GM18868 (cell line): ENCODE measurements around the gene TRABD2B.

ENCODE experiments used
- ATAC-seq: cut with Tn5 transposase; IDR thresholded peaks from one replicate; pipeline ENCODE4 v1.9.1; 2021; ENCODE audit warnings: mild to moderate bottlenecking, moderate library complexity; ENCODE audit not compliant: unreplicated experiment

The TRABD2B gene

GRCh38 chr1:47837056-47837830, 159.9 kb downstream of the TRABD2B start:
- ATAC-seq: no peak

GRCh38 chr1:47835409-47835808, 161.8 kb downstream of the TRABD2B start:
- ATAC-seq: no peak

DNA sequence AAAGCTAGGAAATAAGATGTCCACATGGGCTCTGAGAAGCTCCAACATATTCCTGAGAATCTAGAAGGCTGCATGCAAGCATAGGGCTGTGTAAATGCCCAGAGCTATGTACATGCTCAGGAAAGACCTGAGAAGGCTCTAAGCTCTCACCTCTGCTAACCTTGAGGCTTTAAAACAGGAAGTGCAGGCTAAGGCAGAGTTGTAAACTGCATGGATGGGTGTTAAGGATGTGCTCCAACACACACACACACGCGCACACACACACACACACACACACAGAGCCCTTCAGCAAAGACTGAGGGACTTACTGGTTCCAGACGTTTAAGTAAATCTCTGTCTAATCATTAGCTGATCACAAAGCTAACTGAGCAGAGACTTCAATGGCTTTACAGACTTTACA, 162.9 kb downstream of the TRABD2B start:
- no peak for ATAC-seq

DNA sequence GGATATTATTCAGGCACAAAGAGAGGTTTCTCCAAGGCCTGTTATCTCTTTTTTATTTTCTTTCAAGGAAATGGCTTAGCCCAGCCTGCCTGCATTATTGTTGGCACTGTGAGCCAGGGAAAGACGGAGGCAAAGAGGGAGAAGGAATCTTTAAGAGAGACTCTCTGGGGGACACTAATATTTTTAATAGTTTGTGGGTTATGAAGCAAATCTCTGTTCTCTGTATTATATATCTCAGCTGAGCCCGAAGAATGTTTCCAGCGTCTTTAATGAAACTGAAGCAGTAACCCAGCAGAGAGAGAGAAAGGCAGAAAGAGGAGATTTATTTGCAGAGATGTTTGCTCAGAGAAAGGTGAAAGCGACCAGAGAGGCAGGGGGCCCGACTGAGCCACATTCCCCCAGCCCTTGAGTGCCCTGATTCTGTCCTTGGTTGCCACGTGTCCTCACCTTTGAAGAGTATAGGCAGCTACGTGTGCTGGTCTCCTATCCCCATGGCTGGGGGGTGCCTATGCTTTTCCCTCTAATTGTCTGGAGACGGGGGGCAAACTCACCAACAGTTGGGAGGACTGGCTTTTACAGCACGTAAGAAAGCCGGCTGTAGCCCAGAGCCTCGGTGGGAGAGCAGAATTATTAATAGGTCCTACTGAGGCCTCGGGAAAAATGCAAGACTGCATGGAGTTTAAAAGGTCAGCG, 166.4 kb downstream of the TRABD2B start:
- no peak for ATAC-seq

DNA sequence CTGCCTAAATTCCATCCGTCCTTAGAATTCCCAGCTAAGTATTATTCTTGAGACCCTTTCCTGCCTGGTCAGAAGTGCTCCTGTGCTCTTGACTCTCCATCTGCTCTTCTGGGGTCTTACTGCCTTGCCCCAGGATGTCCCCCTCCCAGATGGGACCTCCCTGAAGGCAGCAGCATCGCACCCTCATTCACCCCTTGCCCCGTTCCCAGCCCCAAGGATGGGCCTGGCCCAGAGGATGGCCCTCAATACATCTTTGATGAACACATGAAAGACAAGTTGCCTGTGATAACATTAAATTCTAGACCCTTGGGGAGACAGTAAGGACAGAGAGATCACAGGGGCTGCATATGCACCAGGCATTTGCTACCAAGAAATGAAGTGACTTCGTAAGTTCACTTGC, 167.2 kb downstream of the TRABD2B start:
- no peak for ATAC-seq

GRCh38 chr1:47828978-47829377, 168.2 kb downstream of the TRABD2B start:
- ATAC-seq: no peak

GRCh38 chr1:47827109-47827508, 170.1 kb downstream of the TRABD2B start:
- no peak for ATAC-seq

DNA sequence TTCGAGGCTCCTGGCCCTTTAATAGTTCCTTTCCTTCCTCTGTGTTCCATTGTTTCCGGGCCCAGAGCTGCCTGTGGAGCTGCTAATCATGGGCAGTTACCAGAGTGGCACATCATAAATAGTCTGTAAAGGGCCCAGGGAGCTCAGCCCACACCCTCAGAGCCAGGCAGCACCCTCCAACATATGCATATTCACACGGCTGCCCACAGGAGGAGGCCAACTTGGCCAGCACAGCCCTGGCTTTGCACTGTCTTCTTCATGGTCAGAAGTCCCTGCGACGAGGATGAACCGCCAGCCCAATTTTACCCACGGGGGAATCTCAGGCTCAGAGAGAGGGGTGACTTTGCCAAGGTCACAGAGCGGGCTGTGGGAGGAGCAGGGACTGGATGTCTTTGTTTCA, 172.5 kb downstream of the TRABD2B start:
- no peak for ATAC-seq

DNA sequence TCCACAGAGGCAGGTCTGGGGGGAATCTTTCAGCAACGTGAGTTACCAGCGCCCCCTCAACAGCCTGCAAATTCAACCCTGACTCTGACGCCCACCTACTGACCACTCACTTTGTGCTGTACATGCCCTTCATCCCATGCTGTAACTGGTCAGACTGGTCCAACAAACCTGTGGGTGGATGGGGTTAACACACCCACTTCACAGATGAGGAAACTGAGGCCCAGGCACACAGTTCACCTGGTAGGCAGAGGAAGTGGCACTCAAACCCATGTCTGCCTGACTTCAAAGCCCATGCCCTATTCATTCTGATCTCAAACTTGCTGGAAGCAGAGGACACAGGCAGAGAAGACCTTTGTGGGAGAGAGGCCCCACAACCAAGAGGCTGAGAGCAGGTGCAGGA, 172.9 kb downstream of the TRABD2B start:
- no peak for ATAC-seq

DNA sequence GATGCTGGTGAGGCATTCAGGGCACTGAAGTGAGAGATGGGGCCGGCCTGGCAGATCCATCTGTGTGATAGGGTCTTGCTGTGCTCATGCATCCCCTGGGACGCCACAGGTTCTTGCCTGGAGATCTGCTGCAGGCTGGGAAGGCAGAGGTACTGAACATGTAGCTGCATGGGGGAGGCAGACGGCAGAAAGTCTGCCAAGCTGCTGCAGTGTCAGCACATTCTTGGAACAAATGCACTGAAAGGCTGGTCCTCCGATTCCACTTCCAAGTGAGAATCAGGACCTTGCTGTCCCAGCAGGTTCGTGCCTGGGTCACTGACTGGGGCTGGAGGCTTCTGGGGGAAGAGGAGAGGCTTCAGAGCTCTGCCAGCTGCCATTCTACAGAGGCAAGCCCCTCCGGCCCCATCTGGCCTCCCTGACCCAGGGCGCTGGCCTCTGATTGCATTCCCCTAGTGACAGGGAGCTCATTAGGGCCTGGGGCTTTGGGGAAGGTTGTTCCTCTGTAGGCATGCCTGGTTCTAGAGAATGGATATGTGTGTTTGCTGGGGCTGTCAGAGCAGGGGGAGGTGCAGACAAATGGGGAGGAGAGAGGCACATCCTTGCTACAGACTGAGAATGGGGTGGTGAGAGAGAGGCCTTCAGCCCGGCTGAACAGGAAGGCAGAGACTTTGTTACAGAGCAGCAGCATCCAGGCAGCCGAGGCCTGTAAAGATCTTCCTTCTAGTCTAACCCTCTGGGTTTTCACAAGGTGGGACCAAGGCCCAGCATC, 174.0 kb downstream of the TRABD2B start:
- ATAC-seq: no peak

- ATAC-seq: no peak
Observed at GRCh38 chr1:47821760-47822159, 175.4 kb downstream of the TRABD2B start.

DNA sequence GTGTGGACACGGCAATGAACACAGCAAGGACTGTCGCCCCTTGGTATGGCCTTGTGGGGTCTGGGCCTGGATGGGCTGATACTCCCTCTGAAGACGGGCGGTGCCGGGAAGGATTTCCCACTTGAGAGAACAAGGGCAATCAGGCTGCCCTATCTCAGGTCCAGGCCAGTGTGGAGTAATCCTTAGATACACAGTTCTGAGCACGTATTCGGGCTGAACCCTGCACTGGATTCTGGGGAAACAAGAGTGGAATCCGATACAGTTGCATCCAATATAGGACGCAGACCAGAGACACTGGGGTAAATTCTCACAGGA, 177.7 kb downstream of the TRABD2B start:
- ATAC-seq: no peak

GRCh38 chr1:47818682-47819573, 178.3 kb downstream of the TRABD2B start:
- ATAC-seq: no peak

DNA sequence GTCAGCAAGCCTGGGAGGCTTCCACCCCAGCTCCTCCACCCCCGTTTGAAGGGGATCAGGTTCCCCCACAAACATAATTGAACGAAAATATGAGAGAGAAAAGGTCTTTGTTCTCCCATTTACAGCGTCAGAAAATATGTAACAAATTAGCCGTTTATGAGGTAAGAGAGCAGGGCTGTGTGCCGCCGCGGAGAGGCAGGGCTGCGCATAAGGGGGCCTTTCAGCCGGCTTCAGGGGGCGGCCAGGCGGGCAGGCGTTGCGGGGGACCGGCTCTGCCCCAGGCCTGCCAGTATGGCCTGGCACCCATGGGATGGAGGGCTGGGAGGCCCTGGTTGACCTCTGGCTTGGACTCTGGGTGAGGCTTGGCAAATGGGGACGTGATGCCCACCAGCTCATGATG, 179.3 kb downstream of the TRABD2B start:
- ATAC-seq: no peak

DNA sequence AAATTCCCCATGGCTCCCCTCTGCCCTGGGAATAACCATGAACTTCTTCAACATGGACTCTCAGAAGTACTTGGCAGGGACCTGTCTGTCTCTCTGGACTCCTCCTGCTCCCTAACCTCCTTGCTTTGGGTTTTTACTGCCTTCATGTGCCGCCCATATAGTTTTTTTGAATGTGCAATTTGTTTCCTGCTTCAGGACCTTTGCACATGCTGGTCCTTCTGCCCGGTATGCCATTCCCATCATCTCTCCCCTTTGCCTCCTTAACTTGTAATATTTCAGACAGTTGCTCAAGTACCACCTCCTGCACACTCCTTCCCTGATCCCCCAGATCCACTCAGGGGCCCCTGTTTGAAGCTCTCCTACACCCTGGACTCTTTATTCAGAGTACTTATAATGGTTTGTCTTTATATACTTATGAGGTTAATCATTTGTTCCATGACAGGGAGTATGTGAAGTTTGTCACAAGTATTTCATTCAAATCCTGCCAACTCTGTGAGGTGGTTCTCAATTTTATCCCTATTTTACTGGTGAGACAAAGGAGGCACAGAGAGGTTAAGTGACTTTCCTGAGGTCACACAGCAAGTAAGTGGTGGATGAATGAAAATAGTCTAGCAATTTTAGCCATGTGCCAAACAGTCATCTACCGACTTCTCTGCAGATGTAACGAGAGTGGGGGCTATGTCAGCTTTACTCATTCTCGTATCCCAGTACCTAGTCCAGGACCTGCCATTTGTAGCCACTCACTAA, 180.7 kb downstream of the TRABD2B start:
- no peak for ATAC-seq

GRCh38 chr1:47814612-47815395, 182.4 kb downstream of the TRABD2B start:
- no peak for ATAC-seq

- ATAC-seq: no peak
Observed at GRCh38 chr1:47813970-47814369, 183.2 kb downstream of the TRABD2B start.

DNA sequence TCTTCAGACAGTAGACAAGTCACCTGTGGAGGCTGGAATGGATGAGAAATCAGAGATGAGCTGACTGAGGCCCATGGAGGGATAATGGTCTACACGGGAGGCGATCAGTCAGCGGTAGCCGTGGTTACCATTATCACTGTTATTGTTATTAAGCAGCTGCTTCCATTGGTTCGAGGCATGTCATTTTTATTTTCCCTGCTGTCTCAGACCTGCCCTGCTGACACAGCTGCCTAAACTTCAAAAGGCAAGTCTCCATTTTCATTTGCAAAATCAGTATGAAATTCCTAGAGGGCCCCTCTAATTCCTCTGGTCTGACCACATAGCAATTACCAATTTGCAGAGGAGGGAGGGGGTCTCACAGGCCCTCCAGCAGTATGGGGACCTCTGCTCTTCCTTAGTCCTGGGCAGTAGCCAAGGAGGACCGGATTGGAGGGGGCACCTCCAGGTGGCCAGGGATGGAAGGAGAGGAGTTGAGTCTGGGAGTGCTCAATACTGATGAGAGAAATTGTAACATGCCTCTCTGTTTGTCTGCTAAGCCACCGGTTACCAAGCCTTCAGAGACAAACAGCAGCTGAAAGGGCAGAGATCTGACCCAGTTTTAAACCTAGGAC, 184.2 kb downstream of the TRABD2B start:
- no peak for ATAC-seq
